Measurements from ENCODE around the gene IPO13.

IPO13 gene

DNA sequence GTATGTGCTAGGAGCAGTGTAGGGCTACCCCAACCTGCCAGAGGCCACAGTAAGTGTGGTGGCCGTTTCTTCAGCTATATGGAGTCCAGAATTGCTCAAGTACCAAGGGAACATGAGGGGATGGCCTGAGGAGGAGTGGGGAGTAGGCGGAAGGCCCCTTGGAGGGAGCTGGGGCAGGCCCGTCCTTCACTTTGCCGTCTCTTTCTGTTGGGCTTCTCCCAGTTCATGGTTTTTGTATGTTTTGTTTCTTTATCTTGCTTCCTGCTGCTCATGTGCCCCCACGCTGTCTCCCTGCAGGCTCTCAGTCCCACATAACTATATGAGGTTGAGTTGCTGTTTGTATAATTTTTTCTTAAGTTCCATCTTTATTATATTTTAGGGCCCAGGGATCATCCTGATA is 17.1 kb downstream of the IPO13 start:
- intact Hi-C loops (cut with micrococcal nuclease) = no loop called here
- H3K4me3 Mint-ChIP-seq = no peak overlapping the region

DNA sequence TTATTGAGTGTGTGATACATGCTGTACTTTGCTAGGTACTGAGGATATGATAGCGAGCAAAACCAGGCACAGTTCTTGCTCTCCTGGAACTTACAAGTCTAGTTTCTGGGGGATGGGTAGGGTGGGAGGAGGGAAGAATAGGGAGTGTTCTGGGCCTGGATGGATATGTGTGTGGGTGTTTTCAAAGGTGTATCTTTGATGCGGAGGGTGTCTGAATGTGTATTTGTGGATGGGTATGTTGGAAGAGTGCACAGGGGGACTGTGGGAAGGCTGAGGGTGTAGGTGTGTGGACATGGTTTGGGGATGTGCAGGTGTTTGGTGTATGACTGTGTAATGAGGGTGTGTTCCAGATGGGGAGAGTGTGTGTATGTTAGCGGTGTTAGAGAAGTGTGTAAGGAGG is 18.6 kb downstream of the IPO13 start:
- no peaks in the 10 kb centered on the region for H3K9me3 Mint-ChIP-seq
- peaks cover 23% of the 10 kb centered on the region for H3K36me3 Mint-ChIP-seq (ENCODE audit: low read depth)
- H3K4me3 Mint-ChIP-seq = no peak overlapping the region
- peaks cover 15% of the 10 kb centered on the region for H3K4me1 Mint-ChIP-seq (ENCODE audit: low read depth)
- intact Hi-C loops (cut with micrococcal nuclease) = no loop called here
- H3K27me3 Mint-ChIP-seq = no peaks in the 10 kb centered on the region
- H3K27ac Mint-ChIP-seq = no peak overlapping the region

More for the DNA sequence above, 17.1 kb downstream of the IPO13 start:
- Mint-ChIP-seq H3K4me1 (ENCODE audit: low read depth) (peaks cover 6% of the 10 kb centered on the region), H3K36me3 (ENCODE audit: low read depth) (peaks cover 31% of the 10 kb centered on the region), H3K9me3 (no peaks in the 10 kb centered on the region), H3K27me3 (no peaks in the 10 kb centered on the region), H3K27ac (no peak overlapping the region)

DNA sequence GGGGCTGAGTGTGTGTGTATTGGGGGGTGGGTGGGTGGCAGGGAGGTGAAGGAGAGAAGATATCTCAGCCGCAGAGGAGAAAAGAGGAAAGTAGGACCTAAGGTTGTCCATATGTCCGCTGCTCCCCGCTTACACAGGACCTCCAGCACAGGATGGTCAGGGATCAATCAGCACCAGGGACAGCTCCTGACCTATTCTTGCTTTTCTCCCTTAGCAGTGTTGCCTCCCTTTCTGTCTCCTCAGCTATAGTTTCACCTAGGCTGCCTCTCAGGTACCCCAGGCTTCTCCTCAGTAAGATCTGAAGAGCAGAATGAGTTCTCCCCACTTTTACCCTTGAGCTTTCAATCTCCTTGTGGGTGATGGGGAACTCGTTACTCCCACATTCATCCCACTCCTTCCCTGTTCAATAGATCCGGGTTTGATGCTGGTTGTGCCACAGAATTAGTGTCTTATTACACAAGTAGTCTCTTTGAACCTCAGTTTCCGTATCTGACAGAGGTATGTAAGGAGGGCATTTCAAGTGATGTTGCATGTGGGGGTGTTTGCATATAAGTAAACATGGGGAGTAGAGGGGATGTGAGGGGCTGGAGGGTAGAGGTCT is 21.7 kb downstream of the IPO13 start:
- Mint-ChIP-seq H3K27ac (no peak overlapping the region), H3K27me3 (no peaks in the 10 kb centered on the region), H3K4me3 (no peak overlapping the region), H3K9me3 (no peaks in the 10 kb centered on the region), H3K4me1 (ENCODE audit: low read depth) (peaks cover 23% of the 10 kb centered on the region), H3K36me3 (ENCODE audit: low read depth) (peaks cover 19% of the 10 kb centered on the region)
- intact Hi-C loops (cut with micrococcal nuclease) = no loop called here

DNA sequence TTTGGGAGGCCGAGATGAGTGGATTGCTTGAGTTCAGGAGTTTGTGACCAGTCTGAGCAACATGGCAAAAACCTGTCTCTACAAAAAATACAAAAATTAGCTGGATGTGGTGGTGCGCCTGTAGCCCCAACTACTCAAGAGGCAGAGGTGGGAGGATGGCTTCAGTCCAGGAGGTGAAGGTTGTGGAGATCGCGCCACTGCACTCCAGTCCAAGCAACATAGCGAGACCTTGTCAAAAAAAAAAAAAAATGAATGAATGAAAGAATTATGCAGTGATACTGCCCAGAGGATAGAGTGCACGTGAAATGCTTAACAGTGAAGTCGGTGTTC is 22.6 kb downstream of the IPO13 start:
- intact Hi-C loops (cut with micrococcal nuclease) = loop anchor here (1.0 kb wide), 1 partner anchor 23 kb away; the partner anchor contains the start of gene IPO13
- peak overlapping the region; percentile 41 for H3K4me3 Mint-ChIP-seq
- no peaks in the 10 kb centered on the region for H3K9me3 Mint-ChIP-seq
- H3K27ac Mint-ChIP-seq = no peak overlapping the region
- peaks cover 32% of the 10 kb centered on the region for H3K4me1 Mint-ChIP-seq (ENCODE audit: low read depth)
- H3K36me3 Mint-ChIP-seq (ENCODE audit: low read depth) = peaks cover 22% of the 10 kb centered on the region
- no peaks in the 10 kb centered on the region for H3K27me3 Mint-ChIP-seq

DNA sequence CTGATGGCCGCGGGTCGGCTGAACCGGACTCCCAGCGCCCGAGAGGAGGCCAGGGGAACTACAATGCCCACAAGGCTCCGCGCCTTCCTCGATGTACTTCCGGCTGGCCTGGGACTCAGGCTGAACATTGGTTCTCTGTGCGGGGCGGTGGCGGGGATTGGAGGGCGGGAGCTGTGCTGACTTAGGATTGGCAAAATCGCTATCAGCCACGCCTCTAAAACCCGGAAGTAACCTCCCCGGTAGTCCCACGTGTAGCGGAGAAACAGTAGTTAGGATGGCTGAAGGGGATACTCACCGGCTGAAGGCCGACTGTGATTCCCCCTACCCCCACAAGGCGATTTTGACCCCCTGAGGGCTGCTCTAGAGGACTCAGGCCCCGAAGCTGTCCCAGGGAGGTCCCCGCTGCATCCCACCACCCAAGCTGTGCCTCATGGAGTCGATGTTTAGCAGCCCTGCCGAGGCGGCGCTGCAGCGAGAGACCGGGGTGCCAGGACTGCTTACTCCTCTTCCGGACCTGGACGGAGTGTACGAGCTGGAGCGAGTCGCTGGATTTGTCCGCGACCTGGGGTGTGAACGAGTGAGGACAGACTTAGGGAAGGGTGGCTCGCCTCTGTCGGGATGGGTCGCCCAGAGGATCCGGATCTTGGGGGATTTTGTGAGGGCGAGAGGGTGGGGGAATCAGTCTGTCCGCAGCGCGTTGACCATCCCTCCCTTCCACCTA is 23.2 kb downstream of the IPO13 start, which contains the start of gene DPH2:
Gene DPH2 (plus strand): TSS at position 265 of the 721 bp plus-strand sequence. CDS start 166 bp downstream, at position 431.
- H3K4me3 Mint-ChIP-seq = peak within 1 kb of the TSS; percentile 83
- intact Hi-C loops (cut with micrococcal nuclease) = loop anchor here (1.0 kb wide), 1 partner anchor 24 kb away; the partner anchor contains the start of gene IPO13
- H3K27ac Mint-ChIP-seq = peak within 1 kb of the TSS; percentile 82
- peaks cover 27% of the 10 kb centered on the region for H3K36me3 Mint-ChIP-seq (ENCODE audit: low read depth)
- peaks cover 34% of the 10 kb centered on the region for H3K4me1 Mint-ChIP-seq (ENCODE audit: low read depth)
- no peaks in the 10 kb centered on the region for H3K27me3 Mint-ChIP-seq
- no peaks in the 10 kb centered on the region for H3K9me3 Mint-ChIP-seq

DNA sequence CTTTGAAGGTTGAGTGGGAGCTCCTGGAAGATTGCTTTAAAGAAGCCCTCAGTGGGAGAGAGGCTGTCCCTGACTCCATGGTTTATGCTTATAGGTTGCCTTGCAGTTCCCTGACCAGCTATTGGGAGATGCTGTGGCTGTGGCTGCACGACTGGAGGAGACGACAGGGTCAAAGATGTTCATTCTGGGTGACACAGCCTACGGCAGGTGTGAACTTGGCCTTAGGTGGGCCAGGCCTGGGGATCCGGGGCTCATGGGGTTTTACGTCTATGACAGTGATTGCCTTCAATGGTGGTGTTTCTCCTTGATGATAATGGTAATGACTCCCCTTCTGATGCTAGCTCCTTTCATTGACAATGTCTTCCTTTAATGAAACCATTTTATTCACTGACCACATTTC is 23.8 kb downstream of the IPO13 start:
- Mint-ChIP-seq H3K27me3 (no peaks in the 10 kb centered on the region), H3K27ac (peak overlapping the region; percentile 82), H3K9me3 (no peaks in the 10 kb centered on the region), H3K4me1 (ENCODE audit: low read depth) (peaks cover 34% of the 10 kb centered on the region), H3K4me3 (peak overlapping the region; percentile 83), H3K36me3 (ENCODE audit: low read depth) (peaks cover 33% of the 10 kb centered on the region)
- intact Hi-C loops (cut with micrococcal nuclease) = no loop called here

DNA sequence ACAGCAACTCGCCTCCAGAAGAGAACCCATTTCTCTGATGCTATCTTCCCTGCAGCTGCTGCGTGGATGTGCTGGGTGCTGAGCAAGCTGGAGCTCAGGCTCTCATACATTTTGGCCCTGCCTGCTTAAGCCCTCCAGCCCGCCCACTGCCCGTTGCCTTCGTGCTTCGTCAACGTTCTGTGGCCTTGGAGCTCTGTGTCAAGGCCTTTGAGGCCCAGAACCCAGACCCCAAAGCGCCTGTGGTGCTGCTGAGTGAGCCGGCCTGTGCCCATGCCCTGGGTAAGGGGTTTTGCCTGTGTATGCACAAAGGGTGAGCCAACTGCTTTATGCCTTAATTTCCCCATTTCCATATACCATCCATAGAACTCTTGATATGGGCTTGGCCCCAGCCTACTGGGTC is 24.2 kb downstream of the IPO13 start:
- Mint-ChIP-seq H3K4me3 (peak overlapping the region; percentile 83), H3K27me3 (no peaks in the 10 kb centered on the region), H3K9me3 (no peaks in the 10 kb centered on the region), H3K4me1 (ENCODE audit: low read depth) (peaks cover 39% of the 10 kb centered on the region), H3K27ac (no peak overlapping the region), H3K36me3 (ENCODE audit: low read depth) (peaks cover 37% of the 10 kb centered on the region)
- intact Hi-C loops (cut with micrococcal nuclease) = no loop called here

DNA sequence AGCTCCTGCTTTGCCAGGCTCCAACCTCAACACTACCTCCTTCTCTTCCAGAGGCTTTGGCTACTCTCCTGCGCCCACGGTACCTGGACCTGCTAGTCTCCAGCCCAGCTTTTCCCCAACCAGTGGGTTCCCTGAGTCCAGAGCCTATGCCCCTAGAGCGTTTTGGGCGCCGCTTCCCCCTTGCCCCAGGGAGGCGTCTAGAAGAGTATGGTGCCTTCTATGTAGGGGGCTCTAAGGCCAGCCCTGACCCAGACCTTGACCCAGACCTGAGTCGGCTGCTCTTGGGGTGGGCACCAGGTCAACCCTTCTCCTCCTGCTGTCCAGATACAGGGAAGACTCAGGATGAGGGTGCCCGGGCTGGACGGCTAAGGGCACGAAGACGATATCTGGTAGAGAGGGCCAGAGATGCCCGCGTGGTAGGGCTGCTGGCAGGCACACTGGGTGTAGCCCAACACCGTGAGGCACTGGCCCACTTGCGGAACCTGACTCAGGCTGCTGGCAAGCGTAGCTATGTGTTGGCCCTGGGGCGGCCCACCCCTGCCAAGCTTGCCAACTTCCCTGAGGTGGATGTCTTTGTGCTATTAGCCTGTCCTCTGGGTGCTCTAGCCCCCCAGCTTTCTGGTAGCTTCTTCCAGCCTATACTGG is 24.7 kb downstream of the IPO13 start:
- intact Hi-C loops (cut with micrococcal nuclease) = no loop called here
- Mint-ChIP-seq H3K9me3 (no peaks in the 10 kb centered on the region), H3K4me3 (no peak overlapping the region), H3K4me1 (ENCODE audit: low read depth) (peaks cover 44% of the 10 kb centered on the region), H3K27me3 (no peaks in the 10 kb centered on the region), H3K36me3 (ENCODE audit: low read depth) (peaks cover 43% of the 10 kb centered on the region), H3K27ac (no peak overlapping the region)

DNA sequence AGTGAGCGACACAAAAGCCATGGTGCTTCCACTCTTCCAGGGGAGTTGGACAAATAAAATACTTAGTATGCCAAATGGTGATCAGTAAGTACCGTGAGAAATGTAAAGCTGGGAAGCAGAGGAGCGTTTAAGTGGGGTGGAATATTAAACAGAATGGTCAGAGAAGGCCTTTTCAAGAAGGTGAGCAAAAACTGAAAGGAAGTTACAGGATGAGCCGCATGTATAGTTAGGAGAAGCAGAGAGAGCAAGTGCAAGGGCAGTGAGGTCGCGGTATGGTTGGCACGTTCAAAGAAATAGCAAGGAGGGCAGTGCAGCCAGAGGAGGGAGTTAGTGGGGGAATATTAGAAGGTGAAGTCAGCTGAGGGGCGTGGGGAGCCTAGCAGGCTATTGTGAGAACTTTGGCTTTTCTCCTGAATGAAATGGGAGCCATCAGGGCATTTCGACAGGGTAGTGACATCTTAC is 27.3 kb downstream of the IPO13 start:
- intact Hi-C loops (cut with micrococcal nuclease) = loop anchor here (1.0 to 2.0 kb wide), 2 partner anchors 17 to 28 kb away; partner anchors contain the start of genes CCDC24 and IPO13
- Mint-ChIP-seq H3K9me3 (no peaks in the 10 kb centered on the region), H3K27me3 (no peaks in the 10 kb centered on the region), H3K4me3 (peak overlapping the region; percentile 86), H3K27ac (peak overlapping the region; percentile 86), H3K4me1 (ENCODE audit: low read depth) (peaks cover 68% of the 10 kb centered on the region), H3K36me3 (ENCODE audit: low read depth) (peaks cover 67% of the 10 kb centered on the region)

DNA sequence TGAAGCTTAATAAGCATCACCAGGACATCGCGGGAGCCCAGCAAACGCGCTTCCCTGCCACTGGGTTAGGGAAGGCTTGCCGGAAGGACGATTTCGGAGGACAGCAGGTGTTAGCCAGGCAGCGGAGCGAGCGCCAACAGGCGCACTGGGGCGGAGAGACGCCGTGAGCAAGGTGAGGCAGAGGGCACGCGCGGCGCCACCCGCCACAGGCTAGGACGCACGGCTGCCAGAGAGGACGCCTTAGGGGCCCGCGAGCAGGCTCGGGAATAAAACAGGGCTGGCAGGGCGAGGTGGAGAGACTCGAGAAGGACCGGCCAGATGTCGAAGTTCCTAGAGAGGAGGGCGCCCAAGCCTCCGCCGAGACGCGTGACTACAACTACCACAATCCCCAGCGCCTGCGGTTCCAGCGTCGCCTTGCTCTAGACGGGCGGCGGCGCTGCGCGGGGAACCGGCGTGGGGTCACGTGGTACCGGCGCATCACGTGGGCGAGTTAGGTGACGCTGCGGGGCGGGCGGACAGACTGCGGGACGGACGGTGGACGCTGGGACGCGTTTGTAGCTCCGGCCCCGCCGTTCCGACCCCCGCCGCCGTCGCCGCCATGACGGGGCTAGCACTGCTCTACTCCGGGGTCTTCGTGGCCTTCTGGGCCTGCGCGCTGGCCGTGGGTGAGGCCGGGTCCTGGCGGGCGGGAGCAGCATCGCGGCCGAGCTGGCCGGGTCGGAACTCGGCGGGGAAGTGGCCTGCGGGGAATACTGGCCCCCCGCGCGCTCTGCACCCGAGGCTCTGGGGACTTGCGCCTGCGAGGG is 27.9 kb downstream of the IPO13 start, which contains the start of gene ATP6V0B:
Gene ATP6V0B (plus strand): TSS at position 518 of the 806 bp plus-strand sequence. CDS start 81 bp downstream, at position 599.
- H3K27ac Mint-ChIP-seq = peak within 1 kb of the TSS; percentile 86
- no peaks in the 10 kb centered on the region for H3K27me3 Mint-ChIP-seq
- intact Hi-C loops (cut with micrococcal nuclease) = loop anchor here (1.0 to 2.0 kb wide), 2 partner anchors 16 to 28 kb away; partner anchors contain the start of genes CCDC24 and IPO13
- peak within 1 kb of the TSS; percentile 86 for H3K4me3 Mint-ChIP-seq
- peaks cover 67% of the 10 kb centered on the region for H3K36me3 Mint-ChIP-seq (ENCODE audit: low read depth)
- H3K4me1 Mint-ChIP-seq (ENCODE audit: low read depth) = peaks cover 65% of the 10 kb centered on the region
- H3K9me3 Mint-ChIP-seq = no peaks in the 10 kb centered on the region

DNA sequence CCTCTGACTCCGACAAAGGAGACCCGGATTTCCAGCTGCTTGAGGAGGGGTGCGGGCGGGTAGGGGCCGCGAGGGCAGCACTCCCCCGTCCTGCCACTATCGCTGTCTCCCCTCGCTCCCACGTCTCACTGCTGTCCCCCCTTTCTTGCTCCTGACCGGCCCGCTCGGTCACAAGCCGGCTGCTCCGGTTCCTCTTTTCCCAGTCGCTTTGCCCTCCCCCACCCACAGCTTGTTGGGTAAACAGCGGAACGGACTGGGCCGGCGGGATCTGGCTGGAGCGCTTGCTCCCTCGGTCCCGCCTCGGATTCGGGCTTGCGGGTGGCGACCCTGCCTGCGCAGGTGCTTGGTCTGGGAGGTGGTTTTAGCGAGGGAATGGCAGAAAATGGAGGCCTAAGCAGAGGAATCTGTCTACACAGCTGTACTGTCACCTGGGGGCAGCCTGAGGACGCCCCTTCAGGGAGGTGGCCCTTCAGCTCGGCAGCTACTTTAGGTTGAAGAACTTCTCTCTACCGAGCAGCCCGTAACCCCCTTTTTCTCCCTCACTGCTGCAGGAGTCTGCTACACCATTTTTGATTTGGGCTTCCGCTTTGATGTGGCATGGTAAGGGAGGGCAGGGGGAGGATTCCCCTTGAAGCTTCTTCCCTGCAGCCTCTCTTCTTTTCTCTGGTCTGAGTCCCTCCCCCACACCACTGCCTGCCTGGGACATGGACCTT is 28.7 kb downstream of the IPO13 start:
- Mint-ChIP-seq H3K36me3 (ENCODE audit: low read depth) (peaks cover 61% of the 10 kb centered on the region), H3K27ac (peak overlapping the region; percentile 86), H3K4me1 (ENCODE audit: low read depth) (peaks cover 67% of the 10 kb centered on the region), H3K4me3 (peak overlapping the region; percentile 86), H3K27me3 (no peaks in the 10 kb centered on the region), H3K9me3 (no peaks in the 10 kb centered on the region)
- intact Hi-C loops (cut with micrococcal nuclease) = loop anchor here (2.0 kb wide), 1 partner anchor 15 kb away; the partner anchor contains the start of gene CCDC24

DNA sequence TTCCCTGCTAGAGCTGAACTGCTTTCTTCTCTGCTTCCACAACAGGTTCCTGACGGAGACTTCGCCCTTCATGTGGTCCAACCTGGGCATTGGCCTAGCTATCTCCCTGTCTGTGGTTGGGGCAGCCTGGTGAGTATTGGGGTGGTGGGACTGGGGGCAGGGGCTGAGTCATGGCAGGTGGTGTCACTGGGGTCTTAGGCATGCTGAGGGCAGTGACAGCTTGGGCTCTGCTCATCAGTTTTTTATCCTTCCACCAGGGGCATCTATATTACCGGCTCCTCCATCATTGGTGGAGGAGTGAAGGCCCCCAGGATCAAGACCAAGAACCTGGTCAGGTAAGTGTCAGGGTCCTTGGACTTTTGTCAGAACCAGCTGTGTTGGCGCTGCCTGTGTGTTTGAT is 29.3 kb downstream of the IPO13 start:
- H3K9me3 Mint-ChIP-seq = no peaks in the 10 kb centered on the region
- intact Hi-C loops (cut with micrococcal nuclease) = no loop called here

DNA sequence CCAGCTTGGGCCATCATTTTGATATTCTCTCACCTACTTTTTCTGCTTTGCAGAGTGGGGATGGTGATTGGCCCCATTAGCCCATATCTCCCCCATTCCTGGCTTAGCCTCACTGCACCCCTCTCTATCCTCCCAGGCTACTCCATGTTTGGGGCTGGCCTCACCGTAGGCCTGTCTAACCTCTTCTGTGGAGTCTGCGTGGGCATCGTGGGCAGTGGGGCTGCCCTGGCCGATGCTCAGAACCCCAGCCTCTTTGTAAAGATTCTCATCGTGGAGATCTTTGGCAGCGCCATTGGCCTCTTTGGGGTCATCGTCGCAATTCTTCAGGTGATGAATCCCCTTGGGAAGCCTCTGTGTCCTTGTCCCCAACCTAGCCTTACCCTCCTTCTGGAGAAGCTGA is 30.1 kb downstream of the IPO13 start:
- Mint-ChIP-seq H3K27ac (peak overlapping the region; percentile 27), H3K9me3 (no peaks in the 10 kb centered on the region), H3K36me3 (ENCODE audit: low read depth) (peaks cover 59% of the 10 kb centered on the region), H3K4me3 (peak overlapping the region; percentile 86), H3K27me3 (no peaks in the 10 kb centered on the region), H3K4me1 (ENCODE audit: low read depth) (peaks cover 64% of the 10 kb centered on the region)
- intact Hi-C loops (cut with micrococcal nuclease) = no loop called here

More for the DNA sequence above, 29.3 kb downstream of the IPO13 start:
- H3K4me1 Mint-ChIP-seq (ENCODE audit: low read depth) = peaks cover 67% of the 10 kb centered on the region
- peak overlapping the region; percentile 86 for H3K4me3 Mint-ChIP-seq
- peaks cover 61% of the 10 kb centered on the region for H3K36me3 Mint-ChIP-seq (ENCODE audit: low read depth)
- no peaks in the 10 kb centered on the region for H3K27me3 Mint-ChIP-seq
- peak overlapping the region; percentile 86 for H3K27ac Mint-ChIP-seq

Data from dendritic cell treated with granulocyte-macrophage colony-stimulating factor and Interleukin-4, amounts not matched to agents 40 ng/mL and 50 ng/mL, for 4 days (primary cell).